Body of pancreas (tissue), 4 donors: ENCODE data around the gene ECE2. TPM values are rescaled to one million over a fixed set of nuclear protein-coding genes. Genes with fewer than 3 reads are reported as not detected.
A peak's percentile ranks its signal among the peaks of the same experiment; 100 is the strongest.

Experiments
- ATAC-seq: fragments of 150-250 bp; one replicate; pipeline ENCODE4 v1.9.1; 2016
- DNase-seq, 4 donors: peaks; one replicate each; pipeline ENCODE4 v3.0.0-alpha.2; 2019
- H3K27ac ChIP-seq, 4 donors: fragments of 200-600 bp; sonication (generic); 1 replicate in 3 of 4; 2 replicates in 1 of 4; pipeline versions ENCODE4 v1.5.1 to v1.6.1; 2016 to 2019; ENCODE audit warnings: mild to moderate bottlenecking in 1 of 4, mixed read lengths in 1 of 4, moderate library complexity in 1 of 4
- H3K27me3 ChIP-seq, 2 donors: fragments of 200-600 bp; sonication (generic); one replicate each; pipeline ENCODE4 v1.6.0; 2016; ENCODE audit warnings: mild to moderate bottlenecking in 1 of 2
- H3K36me3 ChIP-seq, 2 donors: fragments of 200-600 bp; sonication (generic); replicated peaks in 1 of 2; 2 replicates each; pipeline ENCODE4 v1.5.1; 2016; ENCODE audit warnings: low read depth in 2 of 2; ENCODE audit not compliant: insufficient read depth in 1 of 2
- H3K4me1 ChIP-seq: fragments of 200-600 bp; sonication (generic); one replicate; pipeline ENCODE4 v1.6.0; 2016
- H3K4me3 ChIP-seq, 2 donors: fragments of 200-600 bp; sonication (generic); 1 replicate in 1 of 2; 2 replicates in 1 of 2; pipeline ENCODE4 v1.5.1; 2016 to 2019
- H3K9me3 ChIP-seq, 3 donors: fragments of 200-600 bp; sonication (generic); 1 replicate in 2 of 3; 2 replicates in 1 of 3; pipeline ENCODE4 v1.5.1; 2016
- POLR2A ChIP-seq, 3 donors: fragments of 450-650 bp; IDR thresholded peaks; one replicate each; pipeline ENCODE4 v1.6.1; 2016; ENCODE audit warnings: antibody characterized with exemption in 3 of 3, mild to moderate bottlenecking in 2 of 3
- WGBS, 2 donors: methylation state at CpG; one replicate each; pipeline ENCODE4 v1.1.5; 2017; 5-methylcytosine and 5-hydroxymethylcytosine counted together
- intact Hi-C: fragments of 100-400 bp; cut with DNase I; formaldehyde crosslinking; loops from one replicate; pipeline ENCODE4 v1.15.1; 2023
- total RNA-seq, 2 donors: library from RNA; depleted of rRNA; stranded (reverse); fragments of >200 nt; gene quantifications; one replicate each; pipeline ENCODE4 v1.1.0, GENCODE V29; 2016
- TF ChIP-seq, protein P1 (sequence below), 7 experiments: fragments of 450-650 bp in 4 of 7; fragments of 200-600 bp in 3 of 7; sonication (generic) in 3 of 7; IDR thresholded peaks; one replicate each; pipeline ENCODE4 v1.5.1; 2016 to 2019; ENCODE audit warnings: antibody characterized with exemption in 7 of 7

Gene ECE2
- total RNA-seq, 2 donors from 2014 or later, result 11.7 to 18.8 TPM

DNA sequence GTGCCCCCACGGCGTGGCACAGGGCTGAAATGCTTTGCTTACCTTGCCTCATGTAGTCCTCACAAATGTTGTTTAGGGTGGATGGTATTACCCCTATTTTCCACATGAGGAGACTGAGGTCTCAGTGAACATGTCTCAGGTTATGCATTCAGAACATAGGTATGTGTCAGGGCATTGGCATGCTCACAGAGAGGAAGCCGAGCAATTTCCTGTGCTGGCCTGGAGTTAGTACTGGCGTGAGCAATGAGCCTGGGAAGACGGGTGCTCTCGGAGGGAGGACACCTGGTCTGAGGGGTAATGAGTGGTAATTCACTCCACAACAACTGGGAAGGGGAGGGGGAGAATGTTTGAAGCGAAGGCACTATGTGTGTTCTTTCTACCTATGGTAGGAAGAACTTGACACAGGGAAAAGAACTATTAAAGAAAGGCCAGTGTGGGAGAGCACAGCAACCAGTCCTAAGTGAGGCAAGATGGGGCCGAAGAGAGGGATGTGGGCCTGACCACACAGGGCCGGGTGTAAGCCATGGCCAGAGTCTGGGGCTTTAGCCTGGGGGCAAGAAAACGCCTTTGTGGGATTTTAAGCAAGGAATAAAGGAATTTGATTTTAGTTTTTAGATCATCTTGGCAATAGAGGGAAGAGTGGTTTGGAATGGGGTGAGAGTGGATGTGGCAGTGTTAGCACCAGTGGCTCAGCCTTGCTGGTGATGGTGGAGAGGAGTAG, 56.7 kb downstream of the ECE2 start:
- H3K4me1 ChIP-seq, result peaks cover 17% of the 10 kb centered on the region
- H3K36me3 ChIP-seq, result peaks cover 33 to 59% of the 10 kb centered on the region in 2 donors
- H3K9me3 ChIP-seq, result no peaks in the 10 kb centered on the region
- no peak for DNase-seq
- intact Hi-C loops, result no loop called here
- WGBS, 2 donors, result 71 to 79% methylated on average over 10 of the region's 10 CpGs
- no peak overlapping the region for H3K4me3 ChIP-seq
- peak overlapping the region in 2 of 4 donors; percentile 27 to 29 for H3K27ac ChIP-seq
- no peaks in the 10 kb centered on the region for H3K27me3 ChIP-seq
- no peak for ATAC-seq
- no peak for TF ChIP-seq POLR2A (IDR thresholded peaks at IDR 0.05)
- TF ChIP-seq, protein P1, sequence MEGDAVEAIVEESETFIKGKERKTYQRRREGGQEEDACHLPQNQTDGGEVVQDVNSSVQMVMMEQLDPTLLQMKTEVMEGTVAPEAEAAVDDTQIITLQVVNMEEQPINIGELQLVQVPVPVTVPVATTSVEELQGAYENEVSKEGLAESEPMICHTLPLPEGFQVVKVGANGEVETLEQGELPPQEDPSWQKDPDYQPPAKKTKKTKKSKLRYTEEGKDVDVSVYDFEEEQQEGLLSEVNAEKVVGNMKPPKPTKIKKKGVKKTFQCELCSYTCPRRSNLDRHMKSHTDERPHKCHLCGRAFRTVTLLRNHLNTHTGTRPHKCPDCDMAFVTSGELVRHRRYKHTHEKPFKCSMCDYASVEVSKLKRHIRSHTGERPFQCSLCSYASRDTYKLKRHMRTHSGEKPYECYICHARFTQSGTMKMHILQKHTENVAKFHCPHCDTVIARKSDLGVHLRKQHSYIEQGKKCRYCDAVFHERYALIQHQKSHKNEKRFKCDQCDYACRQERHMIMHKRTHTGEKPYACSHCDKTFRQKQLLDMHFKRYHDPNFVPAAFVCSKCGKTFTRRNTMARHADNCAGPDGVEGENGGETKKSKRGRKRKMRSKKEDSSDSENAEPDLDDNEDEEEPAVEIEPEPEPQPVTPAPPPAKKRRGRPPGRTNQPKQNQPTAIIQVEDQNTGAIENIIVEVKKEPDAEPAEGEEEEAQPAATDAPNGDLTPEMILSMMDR (IDR thresholded peaks at IDR 0.05), result no peak

DNA sequence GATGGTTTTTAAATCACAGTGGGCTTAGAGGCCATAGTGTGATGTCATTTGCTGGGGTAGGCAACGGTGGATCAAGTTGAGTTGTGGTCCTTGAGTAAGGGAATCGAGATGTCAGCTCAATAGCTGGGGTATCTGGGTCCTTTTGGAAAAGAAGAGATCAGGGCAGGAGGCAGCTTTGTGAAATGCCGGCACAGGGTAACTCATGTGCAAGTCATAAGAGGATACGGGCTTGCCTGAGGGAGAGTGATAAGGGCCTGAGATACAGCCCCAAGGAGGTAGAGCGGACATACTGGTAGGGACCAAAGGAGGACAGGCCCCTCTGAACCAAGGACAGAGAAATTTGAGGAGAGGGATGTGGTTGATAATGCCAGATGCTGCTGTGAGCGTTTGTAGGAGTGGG, 57.4 kb downstream of the ECE2 start:
- Histone ChIP-seq H3K36me3 (peaks cover 26 to 52% of the 10 kb centered on the region in 2 donors), H3K27ac (peak overlapping the region in 1 of 4 donors; percentile 13), H3K4me1 (peaks cover 22% of the 10 kb centered on the region), H3K9me3 (no peaks in the 10 kb centered on the region), H3K4me3 (no peak overlapping the region), H3K27me3 (no peaks in the 10 kb centered on the region)
- intact Hi-C loops, result no loop called here
- TF ChIP-seq, protein P1 (IDR thresholded peaks at IDR 0.05), result no peak
- TF ChIP-seq POLR2A (IDR thresholded peaks at IDR 0.05), result no peak
- DNase-seq, result no peak
- ATAC-seq, result no peak
- WGBS, 2 donors, result 78% methylated on average over 6 of the region's 6 CpGs

DNA sequence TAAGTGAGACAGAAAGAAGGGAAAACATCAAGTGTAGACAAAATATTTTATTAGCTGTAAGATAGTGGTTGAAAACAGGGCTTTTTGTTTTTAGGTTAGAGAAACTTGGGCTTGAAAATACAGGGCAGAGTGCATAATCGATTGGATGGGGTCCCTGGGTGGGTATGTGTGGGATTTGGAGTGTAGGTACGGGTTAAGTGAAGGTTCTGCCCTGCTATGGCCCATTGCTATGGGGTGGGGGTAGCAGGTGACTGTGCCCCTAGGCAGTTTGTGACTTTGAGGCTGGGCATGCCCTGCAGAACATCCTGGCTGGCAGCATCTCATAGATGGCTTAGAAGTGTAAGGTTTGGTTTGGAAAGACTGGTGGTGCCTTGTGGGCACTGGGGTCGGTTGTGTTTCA, 57.9 kb downstream of the ECE2 start:
- Histone ChIP-seq H3K4me1 (peaks cover 22% of the 10 kb centered on the region), H3K36me3 (peaks cover 22 to 47% of the 10 kb centered on the region in 2 donors), H3K27me3 (no peaks in the 10 kb centered on the region), H3K27ac (peak overlapping the region in 3 of 4 donors; percentile 6 to 14 (median 13)), H3K4me3 (no peak overlapping the region), H3K9me3 (no peaks in the 10 kb centered on the region)
- intact Hi-C loops, result no loop called here
- DNase-seq (no peak), ATAC-seq (no peak)
- TF ChIP-seq, protein P1 (IDR thresholded peaks at IDR 0.05), result no peak
- no peak for TF ChIP-seq POLR2A (IDR thresholded peaks at IDR 0.05)
- 61 to 66% methylated on average over 3 of the region's 3 CpGs for WGBS, 2 donors

DNA sequence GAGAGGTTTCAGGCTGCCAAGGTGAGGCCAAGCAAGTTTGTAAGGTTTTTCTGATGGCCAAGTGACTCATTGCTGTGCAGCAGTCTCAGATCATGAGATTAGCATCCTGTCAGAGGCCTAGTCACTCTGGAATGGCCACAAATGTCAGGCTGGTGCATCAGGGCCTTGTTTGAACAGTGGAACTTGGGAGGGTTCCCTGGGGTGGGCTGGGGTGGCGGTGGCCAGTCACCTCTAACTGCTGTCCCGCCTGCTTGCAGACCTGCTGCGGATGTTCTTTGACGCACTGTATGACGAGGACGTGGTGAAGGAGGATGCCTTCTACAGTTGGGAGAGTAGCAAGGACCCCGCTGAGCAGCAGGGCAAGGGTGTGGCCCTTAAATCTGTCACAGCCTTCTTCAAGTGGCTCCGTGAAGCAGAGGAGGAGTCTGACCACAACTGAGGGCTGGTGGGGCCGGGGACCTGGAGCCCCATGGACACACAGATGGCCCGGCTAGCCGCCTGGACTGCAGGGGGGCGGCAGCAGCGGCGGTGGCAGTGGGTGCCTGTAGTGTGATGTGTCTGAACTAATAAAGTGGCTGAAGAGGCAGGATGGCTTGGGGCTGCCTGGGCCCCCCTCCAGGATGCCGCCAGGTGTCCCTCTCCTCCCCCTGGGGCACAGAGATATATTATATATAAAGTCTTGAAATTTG, 58.8 kb downstream of the ECE2 start:
- peaks cover 22% of the 10 kb centered on the region for H3K4me1 ChIP-seq
- DNase-seq (no peak), ATAC-seq (no peak)
- TF ChIP-seq POLR2A (IDR thresholded peaks at IDR 0.05), result no peak
- TF ChIP-seq, protein P1 (IDR thresholded peaks at IDR 0.05), result no peak
- peaks cover 15 to 41% of the 10 kb centered on the region in 2 donors for H3K36me3 ChIP-seq
- intact Hi-C loops, result no loop called here
- no peaks in the 10 kb centered on the region for H3K27me3 ChIP-seq
- H3K4me3 ChIP-seq, result no peak overlapping the region
- 78 to 82% methylated on average over 15 of the region's 15 CpGs for WGBS, 2 donors
- H3K9me3 ChIP-seq, result no peaks in the 10 kb centered on the region
- peak overlapping the region in 3 of 4 donors; percentile 96 to 98 (median 96) for H3K27ac ChIP-seq
